Activated CD4-positive, alpha-beta T cell treated with anti-CD3 and anti-CD28 coated beads, Interleukin-10, Interleukin-2, amounts not matched to agents 100 ng/mL and 50 ng/mL, durations not matched to agents 16 hours and 8 hours (primary cell): ENCODE data around the gene EPB41L4A.

Experiments used
- DNase-seq: peaks from one replicate; pipeline ENCODE4 v3.0.0-alpha.2; 2020

The EPB41L4A gene

DNA sequence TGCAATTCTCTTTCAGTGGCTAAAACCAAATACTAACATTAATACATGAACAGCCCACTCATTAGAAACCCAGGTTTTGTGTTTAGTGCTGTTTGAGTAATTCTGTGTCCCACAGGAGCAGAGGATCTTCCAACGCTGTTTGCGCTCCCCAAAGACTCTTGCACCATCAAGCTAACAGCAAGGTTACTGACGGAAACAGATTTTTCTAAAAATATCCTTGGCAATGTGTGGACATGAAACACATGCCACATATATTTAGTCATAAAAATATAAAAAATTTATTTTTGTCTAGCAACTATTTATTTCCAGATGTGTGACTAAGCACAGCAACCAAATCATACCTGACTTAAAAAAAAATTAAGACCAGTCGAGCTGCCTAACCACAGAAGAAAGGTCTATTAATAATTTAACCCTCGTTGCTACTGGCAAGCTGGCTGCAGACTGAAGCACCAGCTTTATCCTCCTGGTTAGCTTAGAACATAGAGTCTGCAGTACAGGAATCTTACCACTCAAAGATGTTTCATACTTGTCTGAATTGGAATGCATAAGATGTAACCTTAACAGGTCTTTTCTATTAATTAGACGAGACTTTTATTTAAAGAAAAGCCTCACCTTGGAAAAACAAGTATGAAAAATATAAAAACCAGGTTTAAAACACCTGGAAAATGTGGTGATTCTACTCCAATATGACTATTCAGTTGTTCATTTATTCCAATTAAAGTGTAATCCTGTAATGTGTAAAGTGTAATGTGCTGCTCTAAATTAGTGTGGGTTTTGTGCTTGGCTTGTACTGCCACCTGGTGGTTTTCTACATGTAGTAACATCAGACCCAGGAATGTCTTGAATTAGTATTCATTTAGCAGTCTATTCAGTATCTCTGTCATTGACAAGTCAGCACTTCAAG lies 272.5 kb downstream of the EPB41L4A start:
- DNase-seq: peak; percentile 71

GRCh38 chr5:112143690-112144089 lies 275.4 kb downstream of the EPB41L4A start:
- DNase-seq: no peak

- DNase-seq: no peak
Observed at GRCh38 chr5:112142769-112143270, 276.3 kb downstream of the EPB41L4A start.

DNA sequence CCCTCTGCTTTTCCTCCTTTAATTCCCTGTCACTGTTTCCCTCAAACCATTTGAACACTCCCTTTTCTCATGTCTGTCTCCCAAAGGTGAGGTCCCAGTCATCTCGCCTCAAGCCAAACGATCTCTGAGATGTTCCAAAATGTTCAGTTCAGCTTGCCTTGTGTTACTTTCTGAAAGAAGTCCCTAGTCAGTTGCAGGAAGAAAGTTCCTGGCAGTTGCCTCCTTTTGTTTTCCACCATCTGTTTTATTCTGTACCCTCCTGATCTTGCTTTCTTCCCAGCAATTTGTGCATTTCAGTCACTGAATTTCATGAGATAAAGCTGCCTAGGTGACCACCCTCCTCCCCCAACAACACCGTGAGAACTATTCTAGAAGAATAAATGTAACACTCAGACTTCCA lies 277.5 kb downstream of the EPB41L4A start:
- no peak for DNase-seq

- no peak for DNase-seq
Observed at GRCh38 chr5:112138526-112138925, 280.6 kb downstream of the EPB41L4A start.

DNA sequence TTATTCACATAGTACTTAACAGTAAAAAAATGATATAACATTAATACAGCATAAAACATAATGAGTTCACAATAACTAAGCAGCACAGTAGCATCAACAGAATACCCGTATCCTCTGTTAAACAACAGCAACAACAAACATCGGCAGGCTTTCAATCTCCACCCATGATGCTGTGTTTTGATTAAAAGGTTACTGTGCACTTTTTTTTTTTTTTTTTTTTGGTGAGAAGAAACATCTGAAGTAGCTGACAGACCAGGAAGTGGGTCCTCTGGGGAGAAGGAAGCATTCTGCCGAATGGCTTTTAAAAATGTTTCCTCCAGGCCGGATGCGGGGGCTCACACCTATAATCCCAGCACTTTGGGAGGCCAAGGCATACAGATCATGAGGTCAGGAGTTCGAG lies 282.3 kb downstream of the EPB41L4A start:
- DNase-seq: no peak

DNA sequence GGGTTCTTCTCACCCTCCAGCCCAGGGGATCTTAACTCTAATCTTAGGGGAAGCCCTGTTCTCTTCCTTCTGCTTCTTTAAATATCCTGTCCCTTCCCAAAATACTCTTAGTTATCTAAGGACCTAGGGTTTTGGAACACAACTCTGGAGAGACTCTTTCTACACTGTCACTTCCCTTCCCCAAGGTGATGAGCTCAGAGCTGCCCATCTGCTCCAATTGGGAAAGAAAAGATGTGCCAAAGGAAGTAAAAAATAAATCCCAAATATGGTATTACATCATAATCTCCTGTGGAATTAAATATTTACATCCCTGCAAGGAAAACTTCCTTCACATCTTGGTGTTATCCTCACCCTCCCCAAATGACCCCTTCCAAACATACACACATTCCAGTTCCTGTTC lies 291.2 kb downstream of the EPB41L4A start:
- DNase-seq: no peak

DNA sequence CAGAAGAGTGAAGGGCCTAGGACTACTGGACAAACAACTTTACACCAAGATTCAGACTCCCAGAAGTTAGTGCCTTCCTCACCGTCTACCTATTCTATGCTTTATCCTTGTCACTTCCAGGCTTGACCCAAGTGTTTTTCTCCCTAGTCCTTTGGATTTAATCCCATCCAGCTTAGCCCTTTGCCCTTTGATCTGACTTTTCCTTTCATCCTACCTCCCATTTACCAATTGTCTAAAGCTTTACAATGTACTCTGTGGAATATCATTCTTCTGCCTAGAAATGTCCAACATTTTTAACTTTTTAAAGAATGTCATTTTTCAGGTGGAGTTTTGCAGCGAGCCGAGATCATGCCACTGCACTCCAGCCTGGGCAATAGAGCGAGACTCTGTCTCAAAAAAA lies 292.1 kb downstream of the EPB41L4A start:
- no peak for DNase-seq

DNA sequence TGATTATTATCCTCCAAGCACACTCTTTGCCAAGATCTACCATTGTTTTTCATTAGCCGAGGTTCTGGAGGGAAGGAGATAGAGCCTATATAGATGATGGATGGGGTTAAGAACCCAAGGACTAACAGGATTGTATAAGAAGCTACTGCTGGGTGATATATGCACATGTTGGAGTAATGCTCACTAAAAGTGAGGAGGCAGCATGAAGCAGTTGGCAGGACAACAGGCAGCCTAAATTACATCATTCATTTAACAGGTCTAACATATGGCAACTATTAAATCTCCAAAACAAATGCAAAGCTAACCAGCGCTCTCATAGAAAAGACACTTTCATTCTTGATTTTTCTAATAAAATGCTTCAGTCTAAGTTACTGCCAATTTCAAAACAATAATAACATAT lies 293.2 kb downstream of the EPB41L4A start:
- no peak for DNase-seq

- no peak for DNase-seq
Observed at GRCh38 chr5:112124788-112125187, 294.3 kb downstream of the EPB41L4A start.

DNA sequence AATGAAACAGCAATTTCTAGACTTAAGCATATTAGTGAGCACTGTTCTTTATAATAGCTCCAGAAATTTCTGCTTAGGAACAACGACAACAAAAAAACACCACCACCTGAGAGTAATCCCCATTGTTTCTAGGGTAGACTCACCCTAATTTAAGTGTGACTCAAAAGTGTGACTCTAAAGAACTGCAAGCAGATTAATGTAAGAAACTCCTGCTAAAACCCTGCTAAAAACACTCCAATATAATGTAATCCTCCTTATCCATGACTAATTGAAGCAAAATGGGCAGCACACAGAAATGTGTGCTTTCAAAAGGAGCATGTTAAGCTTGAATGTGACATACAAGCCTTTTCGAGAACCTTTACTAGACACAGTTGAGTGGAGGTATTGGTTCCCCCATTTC lies 296.0 kb downstream of the EPB41L4A start:
- DNase-seq: no peak

DNA sequence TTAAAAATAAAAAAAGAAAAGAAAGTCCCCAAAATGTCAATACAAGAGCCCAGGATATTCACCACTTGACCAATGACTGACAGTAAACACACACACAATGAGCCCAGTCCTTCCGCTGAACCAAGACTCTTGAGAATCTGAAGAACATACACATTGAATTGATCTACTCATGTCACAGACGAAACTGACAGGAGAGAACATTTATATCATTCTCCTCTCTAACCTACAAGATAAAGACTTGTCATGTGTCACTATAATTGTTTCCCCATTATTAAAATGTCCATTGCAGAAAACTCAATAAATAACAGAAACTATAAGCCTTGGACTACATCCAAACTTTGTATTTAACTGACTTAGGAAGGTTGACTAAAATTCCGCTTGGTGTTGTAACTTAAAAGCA lies 296.7 kb downstream of the EPB41L4A start:
- no peak for DNase-seq

GRCh38 chr5:112121258-112121657 lies 297.8 kb downstream of the EPB41L4A start:
- DNase-seq: no peak

DNA sequence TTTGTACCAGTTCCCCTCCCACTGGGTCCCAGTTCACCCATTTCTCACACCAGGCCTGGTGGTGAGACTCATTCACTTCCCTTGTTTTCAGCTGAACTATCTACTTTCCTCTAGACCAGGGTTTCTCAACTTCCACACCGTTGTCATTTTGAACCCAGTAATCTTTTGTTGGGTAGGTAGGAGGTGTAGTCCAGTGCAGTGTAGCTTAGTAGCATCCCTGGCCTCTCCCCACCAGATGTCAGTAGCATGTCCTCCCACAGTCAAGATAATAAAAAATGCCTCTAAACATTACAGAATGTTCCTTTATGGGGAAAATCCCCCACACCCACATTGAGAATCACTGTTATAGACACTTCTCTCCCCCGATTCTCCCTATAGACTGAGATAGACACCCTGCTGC lies 299.1 kb downstream of the EPB41L4A start:
- DNase-seq: no peak

DNA sequence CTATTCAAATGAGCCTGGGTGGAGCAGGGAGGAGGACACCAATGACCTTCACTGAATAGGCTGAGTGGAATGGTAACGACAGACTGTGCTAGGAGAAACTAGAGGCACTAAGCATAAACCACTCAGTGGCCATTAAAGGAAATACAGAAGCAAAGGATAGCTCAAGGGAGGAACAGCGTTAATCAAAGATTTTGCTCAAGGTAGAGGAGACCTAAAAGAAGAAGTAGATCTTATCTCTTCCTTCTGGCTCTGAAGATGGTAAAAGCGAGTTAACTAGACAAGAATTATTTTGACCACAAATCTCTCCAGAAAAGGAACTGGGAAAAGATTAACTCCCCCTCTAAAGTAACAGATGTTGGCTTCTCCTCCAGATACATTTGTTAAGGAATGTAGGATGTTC lies 299.6 kb downstream of the EPB41L4A start:
- no peak for DNase-seq

DNA sequence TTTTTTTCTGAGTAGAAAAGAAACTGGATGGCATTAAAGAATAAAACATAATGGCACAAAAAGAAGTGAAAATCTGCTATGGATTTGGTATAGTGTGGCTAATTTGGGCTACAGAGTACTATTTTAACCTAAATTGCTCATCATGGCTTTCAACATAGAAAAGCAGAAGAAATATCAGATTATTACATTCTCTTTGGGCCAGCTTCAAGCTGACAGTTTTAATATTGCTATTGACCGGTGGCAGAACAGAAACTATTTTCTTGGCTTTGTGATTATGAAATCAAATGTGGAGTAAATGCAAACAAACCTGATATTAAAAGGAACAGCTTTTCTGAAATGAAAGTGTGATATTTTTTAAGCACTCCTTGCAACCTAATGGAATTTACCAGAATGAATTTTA lies 301.5 kb downstream of the EPB41L4A start:
- no peak for DNase-seq

DNA sequence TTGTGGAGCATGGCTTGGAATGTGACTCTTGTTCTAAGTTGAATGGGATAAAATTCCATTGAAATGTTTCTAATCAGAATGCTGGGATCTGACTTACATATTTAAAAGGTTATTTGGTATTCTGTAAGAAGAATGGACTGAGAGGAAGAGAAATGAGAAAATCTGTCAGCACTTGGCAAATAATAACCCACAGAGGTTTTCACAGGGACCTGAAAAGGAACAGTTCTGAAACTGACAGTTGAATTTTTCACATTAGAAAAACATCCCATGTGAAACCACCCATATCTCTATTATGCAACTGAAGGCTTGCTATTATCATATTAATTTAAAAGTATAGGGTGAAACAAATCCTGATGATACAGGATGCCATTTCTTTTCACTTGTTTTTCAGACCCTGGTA lies 302.7 kb downstream of the EPB41L4A start:
- DNase-seq: no peak

DNA sequence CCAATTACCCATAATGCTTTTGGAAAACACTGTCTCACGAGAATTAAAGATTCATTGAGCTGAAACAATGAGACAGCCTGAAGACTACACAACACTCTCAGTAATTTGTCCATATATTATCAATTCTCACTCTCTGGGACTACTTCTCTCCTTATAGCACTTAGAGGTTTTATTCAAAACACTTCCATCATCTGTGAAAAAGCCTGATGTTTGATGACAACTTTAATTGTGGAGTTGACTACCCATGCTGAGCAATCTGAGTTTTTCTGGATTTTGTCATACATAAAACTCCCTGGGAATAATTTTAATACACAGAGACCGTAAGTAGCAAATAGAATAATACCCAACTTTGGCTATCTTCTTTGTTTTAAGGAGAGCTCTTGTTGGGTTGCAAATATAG lies 305.5 kb downstream of the EPB41L4A start:
- DNase-seq: no peak
